Panc1 (cell line): ENCODE measurements around the gene GULP1. TPM values are rescaled to one million over a fixed set of nuclear protein-coding genes. Genes with fewer than 3 reads are reported as not detected.

Source experiments
- ATAC-seq: fragments of 200-7000 bp; cut with Tn5 transposase; 2 replicates; pipeline ENCODE4 v1.9.1; 2020; ENCODE audit warnings: mild to moderate bottlenecking, moderate library complexity
- BruUV-seq: library from RNA; stranded (reverse); fragments of 400-500 nt; replicated peaks from 2 replicates; lab custom pipeline; 2021; lab: Mats Ljungman, UMichigan
- CTCF ChIA-PET: fragments of 300-600 bp; sonication (Branson Sonifier 250); formaldehyde crosslinking; loops from one replicate; lab custom pipeline; 2022; ENCODE audit warnings: antibody characterized with exemption; lab: Charles Lee
- POLR2A ChIA-PET: fragments of 300-600 bp; sonication (Branson Sonifier 250); formaldehyde crosslinking; loops from one replicate; lab custom pipeline; 2022; ENCODE audit warnings: antibody characterized with exemption; lab: Charles Lee
- DNase-seq: peaks from one replicate; pipeline ENCODE4 v3.0.0-alpha.2; 2010; ENCODE audit warnings: low read depth, low spot score
- H3K27ac ChIP-seq: 2 replicates; pipeline ENCODE4 v1.5.1; 2011; ENCODE audit warnings: mild to moderate bottlenecking, low read length, inconsistent platforms
- H3K27me3 ChIP-seq: fragments of 200-500 bp; sonication (Bioruptor generic); 2 replicates; pipeline ENCODE4 v1.6.0; 2014; ENCODE audit warnings: low read length, inconsistent platforms; ENCODE audit not compliant: control insufficient read depth, insufficient read depth
- H3K36me3 ChIP-seq: fragments of 200-500 bp; sonication (Bioruptor generic); 2 replicates; pipeline ENCODE4 v1.5.1; 2014; ENCODE audit warnings: inconsistent platforms, mild to moderate bottlenecking, low read length, moderate library complexity; ENCODE audit not compliant: control insufficient read depth, insufficient read depth
- H3K4me1 ChIP-seq: 2 replicates; pipeline ENCODE4 v1.5.1; 2011; ENCODE audit warnings: inconsistent platforms, mild to moderate bottlenecking, low read length, moderate library complexity; ENCODE audit not compliant: control insufficient read depth, insufficient read depth
- H3K4me3 ChIP-seq, 2 experiments: 2 replicates each; pipeline ENCODE4 v1.5.1; 2011 to 2012; ENCODE audit warnings: low read depth in 2 of 2, low read length in 2 of 2, mild to moderate bottlenecking in 2 of 2, inconsistent platforms in 1 of 2, moderate library complexity in 1 of 2
- H3K9me3 ChIP-seq: fragments of 200-500 bp; sonication (Bioruptor generic); 2 replicates; pipeline ENCODE4 v1.5.1; 2014; ENCODE audit warnings: low read depth, mild to moderate bottlenecking, inconsistent platforms, low read length, moderate library complexity; ENCODE audit not compliant: control insufficient read depth, insufficient read depth
- POLR2AphosphoS5 ChIP-seq: IDR thresholded peaks from 2 replicates; pipeline ENCODE4 v1.6.1; 2012; ENCODE audit warnings: mild to moderate bottlenecking, low read depth, low read length, moderate library complexity
- SIN3A ChIP-seq: IDR thresholded peaks from 2 replicates; pipeline ENCODE4 v1.6.1; 2012; ENCODE audit warnings: low read depth, mild to moderate bottlenecking, low read length, moderate library complexity, borderline replicate concordance; ENCODE audit not compliant: insufficient read depth
- TCF7L2 ChIP-seq: IDR thresholded peaks from 2 replicates; pipeline ENCODE4 v1.6.1; 2011; ENCODE audit warnings: mild to moderate bottlenecking, low read depth, low read length, inconsistent platforms
- in situ Hi-C: cut with HindIII; loops from 2 replicates; pipeline ENCODE4 v1.10.0; 2016; ENCODE audit warnings: low sequenced_read_pairs, low pct_unique_long_range_greater_than_20kb
- intact Hi-C: fragments of 100-400 bp; cut with micrococcal nuclease; formaldehyde crosslinking; loops from one replicate; pipeline ENCODE4 v1.10.0; 2022; ENCODE audit not compliant: unreplicated experiment
- total RNA-seq: library from RNA; stranded (reverse); gene quantifications from one replicate; pipeline ENCODE4 v1.2.1, GENCODE V29; 2021; ENCODE audit not compliant: unreplicated experiment
- TF ChIP-seq, protein P1 (sequence below), 2 experiments: IDR thresholded peaks; 2 replicates each; pipeline ENCODE4 v1.6.1; 2011 to 2012; ENCODE audit warnings: low read depth in 2 of 2, control low read depth in 1 of 2, low read length in 1 of 2, mild to moderate bottlenecking in 1 of 2, moderate library complexity in 1 of 2; ENCODE audit not compliant: insufficient read depth in 1 of 2
- TF ChIP-seq, protein P2 (sequence below): fragments of 450-650 bp; IDR thresholded peaks from 2 replicates; pipeline ENCODE4 v1.5.1; 2017; ENCODE audit warnings: mild to moderate bottlenecking

The GULP1 gene
- total RNA-seq, 1 experiment from 2014 or later = 51.5 TPM

GRCh38 chr2:188338463-188338862 is 46.8 kb downstream of the GULP1 start:
- no peaks in the 10 kb centered on the region for H3K9me3 ChIP-seq
- no peak for ATAC-seq
- no TSS peak for BruUV-seq
- no peaks in the 10 kb centered on the region for H3K27me3 ChIP-seq
- peaks cover 10% of the 10 kb centered on the region for H3K4me1 ChIP-seq
- TF ChIP-seq SIN3A = no peak
- no peak for TF ChIP-seq TCF7L2
- TF ChIP-seq POLR2AphosphoS5 = no peak
- TF ChIP-seq, protein P1, sequence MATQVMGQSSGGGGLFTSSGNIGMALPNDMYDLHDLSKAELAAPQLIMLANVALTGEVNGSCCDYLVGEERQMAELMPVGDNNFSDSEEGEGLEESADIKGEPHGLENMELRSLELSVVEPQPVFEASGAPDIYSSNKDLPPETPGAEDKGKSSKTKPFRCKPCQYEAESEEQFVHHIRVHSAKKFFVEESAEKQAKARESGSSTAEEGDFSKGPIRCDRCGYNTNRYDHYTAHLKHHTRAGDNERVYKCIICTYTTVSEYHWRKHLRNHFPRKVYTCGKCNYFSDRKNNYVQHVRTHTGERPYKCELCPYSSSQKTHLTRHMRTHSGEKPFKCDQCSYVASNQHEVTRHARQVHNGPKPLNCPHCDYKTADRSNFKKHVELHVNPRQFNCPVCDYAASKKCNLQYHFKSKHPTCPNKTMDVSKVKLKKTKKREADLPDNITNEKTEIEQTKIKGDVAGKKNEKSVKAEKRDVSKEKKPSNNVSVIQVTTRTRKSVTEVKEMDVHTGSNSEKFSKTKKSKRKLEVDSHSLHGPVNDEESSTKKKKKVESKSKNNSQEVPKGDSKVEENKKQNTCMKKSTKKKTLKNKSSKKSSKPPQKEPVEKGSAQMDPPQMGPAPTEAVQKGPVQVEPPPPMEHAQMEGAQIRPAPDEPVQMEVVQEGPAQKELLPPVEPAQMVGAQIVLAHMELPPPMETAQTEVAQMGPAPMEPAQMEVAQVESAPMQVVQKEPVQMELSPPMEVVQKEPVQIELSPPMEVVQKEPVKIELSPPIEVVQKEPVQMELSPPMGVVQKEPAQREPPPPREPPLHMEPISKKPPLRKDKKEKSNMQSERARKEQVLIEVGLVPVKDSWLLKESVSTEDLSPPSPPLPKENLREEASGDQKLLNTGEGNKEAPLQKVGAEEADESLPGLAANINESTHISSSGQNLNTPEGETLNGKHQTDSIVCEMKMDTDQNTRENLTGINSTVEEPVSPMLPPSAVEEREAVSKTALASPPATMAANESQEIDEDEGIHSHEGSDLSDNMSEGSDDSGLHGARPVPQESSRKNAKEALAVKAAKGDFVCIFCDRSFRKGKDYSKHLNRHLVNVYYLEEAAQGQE (IDR thresholded peaks at IDR 0.05; ENCODE audit: insufficient read depth in 1 of 2, low read depth in 2 of 2, low read length in 1 of 2) = no peak
- TF ChIP-seq, protein P2, sequence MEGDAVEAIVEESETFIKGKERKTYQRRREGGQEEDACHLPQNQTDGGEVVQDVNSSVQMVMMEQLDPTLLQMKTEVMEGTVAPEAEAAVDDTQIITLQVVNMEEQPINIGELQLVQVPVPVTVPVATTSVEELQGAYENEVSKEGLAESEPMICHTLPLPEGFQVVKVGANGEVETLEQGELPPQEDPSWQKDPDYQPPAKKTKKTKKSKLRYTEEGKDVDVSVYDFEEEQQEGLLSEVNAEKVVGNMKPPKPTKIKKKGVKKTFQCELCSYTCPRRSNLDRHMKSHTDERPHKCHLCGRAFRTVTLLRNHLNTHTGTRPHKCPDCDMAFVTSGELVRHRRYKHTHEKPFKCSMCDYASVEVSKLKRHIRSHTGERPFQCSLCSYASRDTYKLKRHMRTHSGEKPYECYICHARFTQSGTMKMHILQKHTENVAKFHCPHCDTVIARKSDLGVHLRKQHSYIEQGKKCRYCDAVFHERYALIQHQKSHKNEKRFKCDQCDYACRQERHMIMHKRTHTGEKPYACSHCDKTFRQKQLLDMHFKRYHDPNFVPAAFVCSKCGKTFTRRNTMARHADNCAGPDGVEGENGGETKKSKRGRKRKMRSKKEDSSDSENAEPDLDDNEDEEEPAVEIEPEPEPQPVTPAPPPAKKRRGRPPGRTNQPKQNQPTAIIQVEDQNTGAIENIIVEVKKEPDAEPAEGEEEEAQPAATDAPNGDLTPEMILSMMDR = no peak
- intact Hi-C loops = no loop called here
- H3K36me3 ChIP-seq = no peaks in the 10 kb centered on the region
- POLR2A ChIA-PET = interaction anchor here (0.7 to 1.0 kb wide), 2 partner anchors 40 to 46 kb away, joined by 3 to 5 read pairs; no protein-coding TSS in a partner anchor
- no peak overlapping the region for H3K4me3 ChIP-seq
- CTCF ChIA-PET = no interaction called here
- in situ Hi-C loops = no loop called here
- DNase-seq = no peak
- no peak overlapping the region for H3K27ac ChIP-seq

- Histone ChIP-seq H3K27me3 (no peaks in the 10 kb centered on the region), H3K9me3 (no peaks in the 10 kb centered on the region), H3K36me3 (no peaks in the 10 kb centered on the region), H3K27ac (no peak overlapping the region), H3K4me1 (peaks cover 2% of the 10 kb centered on the region; the same call in 1 of the 2 replicates), H3K4me3 (no peak overlapping the region)
- ChIA-PET POLR2A (no interaction called here), CTCF (no interaction called here)
- in situ Hi-C loops (no loop called here), intact Hi-C loops (no loop called here)
- ATAC-seq (no peak), DNase-seq (no peak)
- TF ChIP-seq TCF7L2 (no peak), SIN3A (no peak), POLR2AphosphoS5 (no peak)
- TF ChIP-seq, protein P2 = no peak
- TF ChIP-seq, protein P1 (IDR thresholded peaks at IDR 0.05; ENCODE audit: insufficient read depth in 1 of 2, low read depth in 2 of 2, low read length in 1 of 2) = no peak
- BruUV-seq = no TSS peak
Measured at GRCh38 chr2:188340257-188340656, 48.6 kb downstream of the GULP1 start.
